Upper lobe of left lung (tissue), 6 donors: ENCODE measurements around the gene NID2. TPM values are rescaled to one million over a fixed set of nuclear protein-coding genes. Genes with fewer than 3 reads are reported as not detected.

Source experiments
- ATAC-seq, 2 donors: fragments of 200-7000 bp; cut with Tn5 transposase; one replicate each; pipeline ENCODE4 v1.9.1; 2022; ENCODE audit warnings: mild to moderate bottlenecking in 2 of 2, moderate library complexity in 2 of 2; ENCODE audit not compliant: low FRiP score in 2 of 2
- DNase-seq, 2 donors: peaks; one replicate each; pipeline ENCODE4 v3.0.0-alpha.2; 2019 to 2020
- H3K27ac ChIP-seq, 4 donors: fragments of 200-600 bp; sonication (generic); one replicate each; pipeline ENCODE4 v1.5.1; 2016 to 2019
- H3K27me3 ChIP-seq, 4 donors: fragments of 200-600 bp; sonication (generic); one replicate each; pipeline ENCODE4 v1.5.1; 2017 to 2019
- H3K36me3 ChIP-seq, 4 donors: fragments of 200-600 bp; sonication (generic); one replicate each; pipeline ENCODE4 v1.5.1; 2016 to 2019
- H3K4me1 ChIP-seq, 4 donors: fragments of 200-600 bp; sonication (generic); one replicate each; pipeline ENCODE4 v1.5.1; 2018 to 2019
- H3K4me3 ChIP-seq, 4 donors: fragments of 200-600 bp; sonication (generic); one replicate each; pipeline ENCODE4 v1.5.1; 2017 to 2019; ENCODE audit warnings: mild to moderate bottlenecking in 2 of 4, moderate library complexity in 1 of 4
- H3K9me3 ChIP-seq, 4 donors: fragments of 200-600 bp; sonication (generic); one replicate each; pipeline ENCODE4 v1.5.1; 2018 to 2019
- CTCF ChIP-seq, 6 experiments: fragments of 450-650 bp in 4 of 6; fragments of 200-600 bp in 2 of 6; sonication (generic) in 2 of 6; IDR thresholded peaks; one replicate each; pipeline ENCODE4 v1.5.1; 2016 to 2019; ENCODE audit warnings: antibody characterized with exemption in 6 of 6
- EP300 ChIP-seq, 4 donors: sonication (generic); formaldehyde crosslinking; IDR thresholded peaks; one replicate each; pipeline ENCODE4 v1.5.1; 2017; ENCODE audit warnings: antibody characterized with exemption in 4 of 4, control low read depth in 2 of 4
- POLR2A ChIP-seq, 4 donors: fragments of 450-650 bp; IDR thresholded peaks; one replicate each; pipeline ENCODE4 v1.5.1; 2016 to 2017; ENCODE audit warnings: antibody characterized with exemption in 4 of 4, mild to moderate bottlenecking in 2 of 4
- POLR2AphosphoS5 ChIP-seq, 2 donors: sonication (generic); formaldehyde crosslinking; IDR thresholded peaks; one replicate each; pipeline ENCODE4 v1.5.1; 2017; ENCODE audit warnings: antibody characterized with exemption in 2 of 2
- WGBS, 2 donors: methylation state at CpG; one replicate each; pipeline ENCODE4 v1.1.5; 2017 to 2018; 5-methylcytosine and 5-hydroxymethylcytosine counted together
- total RNA-seq, 6 donors: library from RNA; depleted of rRNA in 4 of 6; stranded (reverse); fragments of >200 nt in 4 of 6; gene quantifications; one replicate each; pipeline versions ENCODE4 v1.1.0 to v1.2.1, GENCODE V29; 2016 to 2021
- donor health status: DM: no; HTN: no; CAD: no; lungs with moderate emphysema.
- donor health status: DM: no; HTN: yes; CAD: no; lungs with severe emphysema.

The NID2 gene
- total RNA-seq, 6 donors from 2014 or later, result 4.9 to 33.5 (median 8.3) TPM

- Histone ChIP-seq H3K36me3 (no peaks in the 10 kb centered on the region), H3K9me3 (no peaks in the 10 kb centered on the region), H3K27ac (no peak overlapping the region), H3K4me3 (no peak overlapping the region), H3K4me1 (peaks cover 0 to 9% (median 4%) of the 10 kb centered on the region in 4 donors), H3K27me3 (no peaks in the 10 kb centered on the region)
- WGBS, 2 donors, result 49 to 52% methylated on average over 2 to 3 of the region's 3 CpGs
- no peak for DNase-seq
- TF ChIP-seq POLR2AphosphoS5 (IDR thresholded peaks at IDR 0.05) (no peak), POLR2A (IDR thresholded peaks at IDR 0.05) (no peak), EP300 (IDR thresholded peaks at IDR 0.05) (no peak)
- ATAC-seq, result no peak
Measured at GRCh38 chr14:51962711-51963110, 106.1 kb downstream of the NID2 start.

GRCh38 chr14:51960866-51961265 is 108.0 kb downstream of the NID2 start:
- Histone ChIP-seq H3K9me3 (no peaks in the 10 kb centered on the region), H3K27me3 (no peaks in the 10 kb centered on the region), H3K36me3 (no peaks in the 10 kb centered on the region), H3K4me3 (no peak overlapping the region), H3K27ac (no peak overlapping the region), H3K4me1 (peaks cover 0 to 9% (median 4%) of the 10 kb centered on the region in 4 donors)
- TF ChIP-seq EP300 (IDR thresholded peaks at IDR 0.05), result no peak
- TF ChIP-seq POLR2AphosphoS5 (IDR thresholded peaks at IDR 0.05), result no peak
- TF ChIP-seq POLR2A (IDR thresholded peaks at IDR 0.05), result no peak
- TF ChIP-seq CTCF (IDR thresholded peaks at IDR 0.05), result no peak
- DNase-seq (no peak), ATAC-seq (no peak)

- no peak overlapping the region for H3K4me3 ChIP-seq
- H3K9me3 ChIP-seq, result no peaks in the 10 kb centered on the region
- no peaks in the 10 kb centered on the region for H3K36me3 ChIP-seq
- TF ChIP-seq CTCF (IDR thresholded peaks at IDR 0.05) (no peak), EP300 (IDR thresholded peaks at IDR 0.05) (no peak), POLR2A (IDR thresholded peaks at IDR 0.05) (no peak), POLR2AphosphoS5 (IDR thresholded peaks at IDR 0.05) (no peak)
- no peaks in the 10 kb centered on the region for H3K27me3 ChIP-seq
- ATAC-seq, result no peak
- peaks cover 0 to 9% (median 4%) of the 10 kb centered on the region in 4 donors for H3K4me1 ChIP-seq
- 93 to 100% methylated on average over 1 of the region's 1 CpG for WGBS, 2 donors
- no peak overlapping the region for H3K27ac ChIP-seq
- no peak for DNase-seq
Measured at GRCh38 chr14:51959928-51960327, 108.9 kb downstream of the NID2 start.

- TF ChIP-seq POLR2AphosphoS5 (IDR thresholded peaks at IDR 0.05) (no peak), EP300 (IDR thresholded peaks at IDR 0.05) (no peak), POLR2A (IDR thresholded peaks at IDR 0.05) (no peak)
- 74 to 80% methylated on average over 2 of the region's 2 CpGs for WGBS, 2 donors
Measured at GRCh38 chr14:51957950-51958349, 110.9 kb downstream of the NID2 start.

More at GRCh38 chr14:51957950-51958349, 110.9 kb downstream of the NID2 start:
- no peak overlapping the region for H3K4me3 ChIP-seq
- DNase-seq, result no peak
- H3K27ac ChIP-seq, result no peak overlapping the region
- H3K27me3 ChIP-seq, result no peaks in the 10 kb centered on the region
- H3K4me1 ChIP-seq, result peaks cover 0 to 6% (median 3%) of the 10 kb centered on the region in 4 donors
- no peaks in the 10 kb centered on the region for H3K9me3 ChIP-seq
- no peak for ATAC-seq
- no peaks in the 10 kb centered on the region for H3K36me3 ChIP-seq

Other genes with a start within 250 kb of the NID2 start
- 10 to 100 TPM in 3 of 6 donors, 1 to 10 TPM in 3; 4.2 to 29.0 (median 10.1) TPM for gene GNG2, start 208.4 kb downstream of the NID2 start, total RNA-seq
- 100 to 1,000 TPM in 2 of 6 donors, 10 to 100 TPM in 3, 1 to 10 TPM in 1; 7.3 to 116 (median 62.0) TPM for gene RTRAF, start 79.5 kb downstream of the NID2 start, total RNA-seq
- 1 to 10 TPM; 1.0 to 3.0 (median 1.7) TPM for gene PTGDR, start 198.6 kb upstream of the NID2 start, total RNA-seq
- gene PTGER2, start 245.3 kb upstream of the NID2 start, total RNA-seq, result 10 to 100 TPM in 2 of 6 donors, 1 to 10 TPM in 4; 1.6 to 10.5 (median 8.5) TPM